Middle frontal gyrus (tissue), 1 donor: ENCODE results near the gene SRGAP2B.
"Not testable (repeated sequence)": the region's sequence is repeated elsewhere in the genome, so short reads cannot be mapped to it uniquely, and the experiment has no call there.

Experiments
- DNase-seq: peaks from one replicate; pipeline ENCODE4 v3.0.0-alpha.2; 2015; ENCODE audit warnings: low spot score; ENCODE audit errors: extremely low spot score

SRGAP2B gene

GRCh38 chr1:145047553-145047952 lies 47.6 kb downstream of the SRGAP2B start:
- not testable (repeated sequence) for DNase-seq

GRCh38 chr1:145045571-145046273 lies 49.4 kb downstream of the SRGAP2B start:
- not testable (repeated sequence) for DNase-seq

DNA sequence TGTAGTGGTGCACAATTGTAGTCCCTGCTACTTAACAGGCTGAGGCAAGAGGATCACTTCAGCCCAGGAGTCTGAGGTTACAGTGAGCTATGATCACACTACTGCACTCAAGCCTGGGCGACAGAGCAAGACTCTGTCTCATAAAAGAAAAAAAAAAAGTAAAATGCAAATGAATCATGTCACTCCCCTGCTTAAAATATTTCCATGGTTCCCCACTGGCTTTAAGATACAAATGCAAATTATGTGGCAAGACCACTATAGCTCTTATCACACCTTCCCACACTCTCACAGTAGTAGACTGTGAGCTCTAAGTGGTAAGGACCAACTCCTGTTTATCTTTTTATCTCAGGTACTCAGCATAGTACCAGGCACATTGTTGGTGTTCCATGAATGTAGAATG lies 53.6 kb downstream of the SRGAP2B start:
- not testable (repeated sequence) for DNase-seq

GRCh38 chr1:145036019-145036418 lies 59.1 kb downstream of the SRGAP2B start:
- DNase-seq, result not testable (repeated sequence)

GRCh38 chr1:145033523-145033922 lies 61.6 kb downstream of the SRGAP2B start:
- not testable (repeated sequence) for DNase-seq

DNA sequence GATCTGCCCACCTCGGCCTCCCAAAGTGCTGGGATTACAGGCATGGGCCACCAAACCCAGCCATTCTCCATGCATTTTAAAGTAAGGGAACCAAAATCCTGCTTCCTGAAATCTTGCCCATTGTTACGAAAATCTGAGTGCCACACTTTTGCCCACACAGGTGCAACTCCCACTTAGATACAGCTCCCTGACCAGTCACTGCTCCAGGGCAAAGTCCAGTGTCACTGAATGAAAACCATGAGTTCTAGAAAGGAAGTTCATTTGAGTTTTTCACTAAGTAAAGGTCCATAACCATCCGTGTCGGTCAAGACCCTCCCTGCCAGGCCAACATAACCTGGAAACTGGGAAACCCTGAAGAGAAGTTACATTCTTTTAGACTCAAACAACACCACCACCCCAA lies 67.9 kb downstream of the SRGAP2B start:
- DNase-seq, result not testable (repeated sequence)

- DNase-seq, result not testable (repeated sequence)
Measured at GRCh38 chr1:145025286-145025685, 69.8 kb downstream of the SRGAP2B start.

DNA sequence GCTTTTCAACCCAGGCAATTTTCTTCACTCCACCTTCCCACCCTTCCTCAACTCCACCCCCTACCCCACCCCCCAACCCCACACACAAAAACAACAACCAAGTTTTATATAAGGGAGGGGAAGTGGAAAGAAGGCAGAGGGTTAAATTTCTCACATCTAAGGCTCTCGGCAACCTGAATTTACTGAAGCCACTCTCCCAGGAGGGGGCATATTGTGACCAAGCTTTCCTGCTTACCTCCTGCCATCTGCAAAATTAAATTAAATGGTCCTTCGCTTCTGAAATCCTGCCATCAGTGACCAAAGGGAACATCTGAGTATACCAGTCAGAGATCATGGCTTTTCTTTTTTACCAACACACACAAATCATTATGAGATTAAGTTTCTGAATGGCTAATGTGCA lies 72.9 kb downstream of the SRGAP2B start:
- DNase-seq, result not testable (repeated sequence)

DNA sequence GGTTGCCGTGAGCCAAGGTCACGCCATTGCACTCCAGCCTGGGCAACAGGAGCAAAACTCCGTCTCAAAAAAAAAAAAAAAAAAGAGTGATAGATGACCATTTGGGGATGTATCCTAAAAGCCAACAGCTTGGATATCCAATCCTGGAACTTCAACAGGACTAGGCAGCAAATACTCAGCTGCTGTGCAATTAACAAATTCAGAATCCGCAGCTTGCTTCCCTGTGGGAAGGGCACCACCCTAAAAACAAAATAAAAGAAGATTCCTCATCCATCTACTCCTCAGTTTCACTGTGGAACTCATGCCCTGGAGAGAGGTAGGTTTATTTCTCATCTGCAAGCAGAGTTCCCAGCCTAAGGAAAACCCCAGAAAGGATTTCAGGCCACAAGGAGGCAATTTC lies 73.4 kb downstream of the SRGAP2B start:
- not testable (repeated sequence) for DNase-seq

- DNase-seq, result not testable (repeated sequence)
Measured at GRCh38 chr1:145019709-145020108, 75.4 kb downstream of the SRGAP2B start.

GRCh38 chr1:145017725-145018124 lies 77.4 kb downstream of the SRGAP2B start:
- DNase-seq, result not testable (repeated sequence)

GRCh38 chr1:145016492-145016862 lies 78.7 kb downstream of the SRGAP2B start:
- not testable (repeated sequence) for DNase-seq

DNA sequence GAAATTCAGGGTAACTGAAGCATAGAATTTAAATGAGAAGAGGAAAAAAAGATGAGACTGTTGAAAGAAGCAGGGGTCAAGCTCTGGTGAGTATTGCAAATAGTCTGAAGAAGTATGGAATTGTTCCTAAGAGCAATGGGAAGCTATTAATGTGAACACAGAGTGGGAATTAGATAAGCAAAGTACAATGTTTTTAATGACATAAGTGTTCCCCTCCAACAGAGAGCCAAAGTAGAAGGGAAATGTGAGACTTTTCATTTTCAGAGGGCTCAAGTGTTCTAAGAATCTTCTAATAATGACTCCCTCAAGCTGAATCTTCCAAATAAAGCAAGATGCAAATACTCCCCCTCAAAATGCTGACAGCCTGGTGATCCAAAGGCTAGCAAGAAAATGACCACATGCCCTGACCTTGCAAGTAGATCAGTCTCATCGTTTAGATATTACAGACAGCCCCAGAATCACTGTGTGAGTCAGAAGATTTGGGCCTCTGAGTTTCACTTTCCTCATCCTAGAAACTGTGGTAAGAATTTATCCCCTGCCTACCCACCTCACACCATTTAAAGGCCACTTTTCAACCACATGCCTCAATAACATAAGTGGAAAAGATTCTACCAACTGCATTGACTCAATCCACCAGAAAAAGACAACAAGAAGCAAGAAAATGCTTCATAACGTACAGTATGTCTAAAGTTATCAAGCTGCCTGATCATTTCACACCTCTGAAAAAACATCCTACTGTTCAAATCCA lies 79.2 kb downstream of the SRGAP2B start:
- DNase-seq, result not testable (repeated sequence)

DNA sequence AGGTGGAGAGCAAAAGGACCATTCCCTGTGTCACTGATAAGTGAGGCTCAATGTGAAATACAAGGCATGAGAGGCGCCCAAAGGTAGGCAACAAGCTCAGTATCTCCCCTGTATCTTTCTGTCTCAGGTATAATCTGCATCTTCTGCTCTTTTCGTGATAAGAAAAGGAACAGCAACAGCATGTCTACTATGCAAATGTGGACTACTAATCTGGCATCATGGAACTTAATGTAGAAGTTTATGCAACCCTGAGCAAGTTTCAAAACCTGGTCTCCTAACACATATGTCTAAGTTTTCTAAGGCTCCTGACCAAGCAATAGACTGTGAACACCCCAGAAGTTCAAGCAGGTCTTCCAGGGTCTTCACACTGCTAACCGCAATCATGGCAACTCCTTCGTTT lies 81.8 kb downstream of the SRGAP2B start:
- DNase-seq, result not testable (repeated sequence)

GRCh38 chr1:145011811-145012210 lies 83.3 kb downstream of the SRGAP2B start:
- not testable (repeated sequence) for DNase-seq

GRCh38 chr1:145010580-145010979 lies 84.5 kb downstream of the SRGAP2B start:
- DNase-seq, result not testable (repeated sequence)

GRCh38 chr1:145009928-145010327 lies 85.2 kb downstream of the SRGAP2B start:
- DNase-seq, result not testable (repeated sequence)

- not testable (repeated sequence) for DNase-seq
Measured at GRCh38 chr1:145008388-145008787, 86.7 kb downstream of the SRGAP2B start.

DNA sequence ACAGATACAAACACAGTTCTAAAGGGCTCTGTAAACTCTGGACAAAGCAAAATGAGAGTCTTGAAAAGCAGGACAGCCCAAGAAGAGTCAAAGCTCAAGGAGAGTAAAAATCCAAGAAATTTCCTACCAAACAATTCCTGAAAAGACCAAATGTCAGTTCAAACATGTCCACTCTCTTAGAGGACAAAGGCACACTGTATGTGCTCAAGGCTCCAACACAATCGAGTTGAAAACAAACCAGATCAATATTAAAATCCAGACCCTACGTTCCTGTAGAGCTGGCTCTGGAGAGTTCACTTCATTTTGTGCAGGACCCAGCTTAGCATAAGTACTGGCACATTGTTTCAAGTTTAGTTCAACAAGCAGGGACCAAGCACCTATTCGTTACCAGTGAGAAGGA lies 90.0 kb downstream of the SRGAP2B start:
- DNase-seq, result not testable (repeated sequence)

DNA sequence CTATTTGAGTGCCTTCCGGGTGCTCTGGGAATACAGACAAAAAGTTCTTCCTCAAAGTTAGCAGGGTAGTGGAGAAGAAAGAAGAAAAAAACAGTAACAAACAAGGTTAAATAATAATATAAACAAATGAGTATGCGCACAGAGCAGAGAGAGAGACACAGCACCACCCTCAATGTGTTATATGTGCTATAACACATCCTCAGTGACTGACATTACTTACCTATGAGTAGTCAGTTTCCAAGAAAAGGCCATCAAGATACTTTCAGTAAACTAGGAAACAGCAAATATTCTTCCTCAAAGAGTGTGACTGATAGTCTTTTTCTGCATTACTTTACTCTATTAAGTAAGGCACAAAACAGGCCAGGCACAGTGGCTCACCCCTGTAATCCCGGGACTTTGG lies 93.7 kb downstream of the SRGAP2B start:
- DNase-seq, result not testable (repeated sequence)

- not testable (repeated sequence) for DNase-seq
Measured at GRCh38 chr1:145000743-145001326, 94.3 kb downstream of the SRGAP2B start.

DNA sequence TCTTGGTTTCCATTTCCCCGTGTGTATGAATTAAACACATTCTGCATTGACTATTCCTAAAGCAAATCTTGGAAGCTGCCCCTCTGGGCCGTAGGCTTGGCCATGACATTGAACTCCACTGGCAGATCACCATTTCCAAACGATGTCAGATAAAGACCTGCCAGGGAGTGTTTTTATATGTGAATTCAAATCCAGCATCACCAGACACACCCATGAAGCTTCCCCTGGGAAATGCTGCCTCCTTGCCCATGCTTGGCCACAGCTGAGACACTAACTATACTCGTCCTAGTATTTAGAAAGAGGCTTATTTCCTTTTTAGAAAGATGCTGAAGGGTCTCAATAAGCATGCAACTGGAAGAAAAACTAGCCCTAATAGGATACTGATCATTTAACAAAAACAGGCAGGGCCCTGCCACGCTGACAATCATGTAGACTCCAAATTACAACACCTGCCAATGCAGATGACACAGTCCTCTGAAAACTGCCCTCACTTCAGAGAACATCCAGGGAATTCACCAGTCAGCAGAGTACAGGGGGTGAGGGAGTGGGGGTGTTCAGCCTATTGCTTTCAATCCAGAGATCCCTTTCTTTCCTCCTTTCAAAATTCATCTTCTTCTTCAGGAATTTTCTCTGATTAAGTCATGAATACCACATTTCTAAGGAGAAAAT lies 94.9 kb downstream of the SRGAP2B start:
- not testable (repeated sequence) for DNase-seq
